ENCODE data around the gene SLC2A8. TPM values are rescaled to one million over a fixed set of nuclear protein-coding genes. Genes with fewer than 3 reads are reported as not detected.
A peak's percentile ranks its signal among the peaks of the same experiment; 100 is the strongest.

SLC2A8 gene, protein sequence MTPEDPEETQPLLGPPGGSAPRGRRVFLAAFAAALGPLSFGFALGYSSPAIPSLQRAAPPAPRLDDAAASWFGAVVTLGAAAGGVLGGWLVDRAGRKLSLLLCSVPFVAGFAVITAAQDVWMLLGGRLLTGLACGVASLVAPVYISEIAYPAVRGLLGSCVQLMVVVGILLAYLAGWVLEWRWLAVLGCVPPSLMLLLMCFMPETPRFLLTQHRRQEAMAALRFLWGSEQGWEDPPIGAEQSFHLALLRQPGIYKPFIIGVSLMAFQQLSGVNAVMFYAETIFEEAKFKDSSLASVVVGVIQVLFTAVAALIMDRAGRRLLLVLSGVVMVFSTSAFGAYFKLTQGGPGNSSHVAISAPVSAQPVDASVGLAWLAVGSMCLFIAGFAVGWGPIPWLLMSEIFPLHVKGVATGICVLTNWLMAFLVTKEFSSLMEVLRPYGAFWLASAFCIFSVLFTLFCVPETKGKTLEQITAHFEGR
- polyA plus RNA-seq (2013, experiment 1 of 2), result 14.2 TPM
- 12.7 TPM for polyA plus RNA-seq (2013, experiment 2 of 2)

DNA sequence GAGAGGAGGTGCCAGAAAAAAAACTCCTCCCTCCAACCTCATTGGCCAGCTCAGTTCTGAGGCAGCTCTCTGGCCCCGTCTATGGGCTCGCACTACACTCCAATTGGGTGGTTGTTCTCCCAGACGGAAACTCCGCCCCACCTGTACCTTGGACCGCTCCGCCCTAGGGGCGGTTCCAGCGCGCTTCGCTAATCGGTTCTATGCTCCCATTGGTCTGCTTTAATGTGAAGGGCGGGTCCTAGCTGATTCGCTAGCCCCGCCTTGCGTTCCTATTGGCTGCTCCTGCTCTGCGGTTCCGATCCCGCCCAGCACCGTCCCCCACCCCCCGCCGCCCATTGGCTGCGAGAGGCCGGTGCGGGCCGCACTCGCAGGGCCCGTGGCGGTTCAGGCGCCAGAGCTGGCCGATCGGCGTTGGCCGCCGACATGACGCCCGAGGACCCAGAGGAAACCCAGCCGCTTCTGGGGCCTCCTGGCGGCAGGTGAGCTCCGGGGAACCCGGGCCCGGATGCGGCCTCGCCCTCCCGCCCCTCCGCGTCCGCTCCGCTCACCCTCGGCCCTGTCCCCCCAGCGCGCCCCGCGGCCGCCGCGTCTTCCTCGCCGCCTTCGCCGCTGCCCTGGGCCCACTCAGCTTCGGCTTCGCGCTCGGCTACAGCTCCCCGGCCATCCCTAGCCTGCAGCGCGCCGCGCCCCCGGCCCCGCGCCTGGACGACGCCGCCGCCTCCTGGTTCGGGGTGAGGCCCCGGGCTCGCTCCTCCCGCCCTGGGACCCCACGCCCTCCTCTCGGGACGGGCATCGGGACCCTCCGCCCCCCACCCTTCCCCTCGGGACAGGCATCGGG lies at the start of gene SLC2A8:
Gene SLC2A8, plus strand, starts transcription at position 362 of the 838 bp plus-strand sequence. Its CDS starts 62 bp downstream, at position 424.
- WGBS, 2 experiments (ENCODE audit: insufficient coverage in 2 of 2), result 0 to 1% methylated on average over 56 to 61 of the region's 87 CpGs
- Histone ChIP-seq H3K4me1 (ENCODE audit: control insufficient read depth, insufficient read depth, low read length, poor library complexity, severe bottlenecking) (peaks cover 5% of the 10 kb centered on the region), H3K9me3 (ENCODE audit: control insufficient read depth, low read length) (no peaks in the 10 kb centered on the region), H3K27ac (ENCODE audit: low read depth, low read length, severe bottlenecking) (peak within 1 kb of the TSS; percentile 41), H3K36me3 (ENCODE audit: control insufficient read depth, insufficient read depth, low read length) (peaks cover 22% of the 10 kb centered on the region), H3K4me3 (ENCODE audit: extremely low read depth, insufficient read depth, low read length, poor library complexity, severe bottlenecking) (peak within 1 kb of the TSS; percentile 70)

DNA sequence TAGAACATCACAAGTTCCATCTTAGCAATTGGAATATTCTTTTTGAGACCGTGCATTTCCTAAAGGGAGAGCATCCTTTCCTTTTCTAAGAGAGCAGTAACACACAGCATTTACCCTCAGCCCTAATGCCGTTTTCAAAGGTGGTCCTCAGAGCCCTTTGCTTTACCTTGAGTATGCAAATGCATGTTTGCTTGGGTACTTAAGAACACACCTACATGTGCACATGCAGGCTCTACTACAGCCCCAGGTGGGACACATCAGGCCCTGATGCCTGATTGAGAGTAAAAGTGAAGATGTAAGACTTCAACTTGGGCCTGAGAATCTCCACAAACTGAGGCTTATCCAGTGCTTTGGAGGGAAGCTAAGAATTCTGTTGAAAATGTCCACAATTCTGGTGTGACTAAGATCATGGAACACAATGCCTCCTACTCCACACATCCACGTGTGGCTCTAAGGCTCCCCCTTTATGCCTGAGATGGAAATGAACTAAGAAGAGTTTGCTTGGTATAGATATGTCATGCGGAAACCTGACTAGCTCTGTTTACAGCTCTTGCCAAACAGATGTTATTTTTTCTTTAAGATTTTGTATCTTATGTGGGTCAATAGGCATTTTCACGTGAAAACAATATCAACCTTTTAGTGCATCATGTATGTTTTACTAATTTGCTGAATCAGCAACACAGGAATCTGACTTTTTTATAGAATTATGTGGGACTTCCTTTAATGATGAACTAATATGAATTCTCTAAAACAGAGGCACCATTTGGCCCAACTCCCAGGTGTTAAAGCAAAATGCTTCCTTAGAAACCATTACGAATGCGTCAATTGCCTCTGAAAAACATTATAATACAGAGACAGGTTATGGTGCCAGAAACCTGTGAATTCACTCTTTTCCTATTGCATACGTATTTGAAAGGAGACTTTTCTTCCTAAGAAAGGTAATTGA lies 48.9 kb upstream of the SLC2A8 start:
- Histone ChIP-seq H3K4me3 (ENCODE audit: extremely low read depth, insufficient read depth, low read length, poor library complexity, severe bottlenecking) (no peak overlapping the region), H3K4me1 (ENCODE audit: control insufficient read depth, insufficient read depth, low read length, poor library complexity, severe bottlenecking) (peaks cover 4% of the 10 kb centered on the region), H3K9me3 (ENCODE audit: control insufficient read depth, low read length) (no peaks in the 10 kb centered on the region), H3K36me3 (ENCODE audit: control insufficient read depth, insufficient read depth, low read length) (no peaks in the 10 kb centered on the region), H3K27ac (ENCODE audit: low read depth, low read length, severe bottlenecking) (no peak overlapping the region)
- WGBS, 2 experiments (ENCODE audit: insufficient coverage in 2 of 2), result 83 to 95% methylated on average over 2 to 4 of the region's 8 CpGs

DNA sequence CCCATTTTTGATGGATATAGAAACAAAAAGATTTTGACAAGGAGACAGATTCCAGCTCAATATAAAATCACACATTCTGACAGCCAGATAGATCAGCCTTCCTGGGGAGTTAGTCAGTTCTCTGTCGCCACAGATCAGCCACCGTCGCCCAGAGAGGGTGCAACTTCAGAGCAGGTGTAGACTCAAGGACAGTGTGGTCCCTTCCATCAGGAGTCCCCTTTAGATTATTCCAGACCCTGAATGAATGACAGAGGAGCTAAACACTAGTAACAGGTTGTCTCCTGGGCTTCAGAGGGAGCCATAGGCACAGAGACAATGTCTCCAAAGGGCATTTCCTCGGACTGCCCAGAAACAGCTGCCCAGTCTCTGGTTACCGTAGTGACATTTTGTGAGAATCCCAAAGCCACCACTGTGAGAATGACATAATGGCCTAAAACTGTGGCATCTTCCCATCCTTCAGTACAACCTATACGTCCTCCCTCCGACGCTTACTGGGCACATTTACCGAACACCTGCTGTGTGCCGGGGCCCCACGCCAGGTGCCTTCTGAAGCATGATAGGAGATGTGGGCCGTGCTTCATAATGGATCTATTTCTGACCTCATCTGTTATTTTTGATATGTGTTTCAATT lies 47.4 kb upstream of the SLC2A8 start:
- H3K4me3 ChIP-seq (ENCODE audit: extremely low read depth, insufficient read depth, low read length, poor library complexity, severe bottlenecking), result no peak overlapping the region
- H3K9me3 ChIP-seq (ENCODE audit: control insufficient read depth, low read length), result no peaks in the 10 kb centered on the region
- no peaks in the 10 kb centered on the region for H3K36me3 ChIP-seq (ENCODE audit: control insufficient read depth, insufficient read depth, low read length)
- H3K27ac ChIP-seq (ENCODE audit: low read depth, low read length, severe bottlenecking), result no peak overlapping the region
- peaks cover 4% of the 10 kb centered on the region for H3K4me1 ChIP-seq (ENCODE audit: control insufficient read depth, insufficient read depth, low read length, poor library complexity, severe bottlenecking)
- WGBS, 2 experiments (ENCODE audit: insufficient coverage in 2 of 2), result 89 to 92% methylated on average over 5 to 12 of the region's 12 CpGs

DNA sequence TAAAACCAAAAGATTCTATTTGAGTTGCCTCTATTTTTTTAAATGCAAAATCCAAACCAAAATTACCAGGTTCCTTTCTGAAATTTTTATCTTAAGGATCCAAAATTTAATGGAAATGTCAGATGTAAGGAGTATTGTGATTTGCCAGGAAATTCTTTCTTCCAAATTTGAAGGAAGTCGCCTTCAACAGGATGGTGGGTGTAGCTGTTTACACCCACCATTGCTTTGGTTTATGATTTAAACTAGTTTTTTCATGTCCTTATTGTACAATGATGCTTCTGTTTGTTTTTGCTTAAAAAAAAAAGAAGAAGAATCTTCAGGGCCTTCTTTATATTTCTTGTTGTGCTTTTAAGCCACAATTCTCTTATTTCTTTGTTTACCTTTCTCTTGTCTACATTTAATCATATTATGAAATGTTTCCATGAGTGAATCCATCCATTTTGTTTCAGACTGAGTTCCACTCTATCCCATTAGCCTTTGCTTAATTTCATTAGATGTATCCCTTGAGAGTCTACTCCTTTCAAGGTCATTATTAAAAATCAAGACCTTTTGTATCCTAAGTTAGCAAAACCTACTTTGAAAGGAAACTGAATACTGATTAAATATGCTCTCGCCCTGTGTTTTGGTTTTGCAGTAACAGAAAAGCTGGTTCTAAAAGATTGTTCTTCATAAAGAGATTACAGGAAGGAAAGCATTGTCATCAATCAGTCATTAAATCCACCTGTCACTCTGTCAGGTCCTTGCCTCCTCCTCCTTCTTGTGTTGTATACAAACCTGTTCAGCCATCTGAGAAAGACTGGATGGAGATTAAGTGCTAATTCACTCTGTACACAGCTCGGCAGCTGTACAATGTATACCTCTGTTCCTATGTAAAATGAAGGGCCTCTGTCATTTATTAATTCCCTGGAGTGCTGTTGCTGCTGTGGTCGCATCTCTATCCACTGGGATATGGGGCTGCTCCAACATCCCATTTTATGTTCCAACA lies 45.5 kb upstream of the SLC2A8 start:
- Histone ChIP-seq H3K36me3 (ENCODE audit: control insufficient read depth, insufficient read depth, low read length) (no peaks in the 10 kb centered on the region), H3K4me3 (ENCODE audit: extremely low read depth, insufficient read depth, low read length, poor library complexity, severe bottlenecking) (no peak overlapping the region), H3K27ac (ENCODE audit: low read depth, low read length, severe bottlenecking) (no peak overlapping the region), H3K4me1 (ENCODE audit: control insufficient read depth, insufficient read depth, low read length, poor library complexity, severe bottlenecking) (no peaks in the 10 kb centered on the region), H3K9me3 (ENCODE audit: control insufficient read depth, low read length) (no peaks in the 10 kb centered on the region)
- WGBS, 2 experiments (ENCODE audit: insufficient coverage in 2 of 2), result 90 to 100% methylated on average over 2 to 3 of the region's 4 CpGs

DNA sequence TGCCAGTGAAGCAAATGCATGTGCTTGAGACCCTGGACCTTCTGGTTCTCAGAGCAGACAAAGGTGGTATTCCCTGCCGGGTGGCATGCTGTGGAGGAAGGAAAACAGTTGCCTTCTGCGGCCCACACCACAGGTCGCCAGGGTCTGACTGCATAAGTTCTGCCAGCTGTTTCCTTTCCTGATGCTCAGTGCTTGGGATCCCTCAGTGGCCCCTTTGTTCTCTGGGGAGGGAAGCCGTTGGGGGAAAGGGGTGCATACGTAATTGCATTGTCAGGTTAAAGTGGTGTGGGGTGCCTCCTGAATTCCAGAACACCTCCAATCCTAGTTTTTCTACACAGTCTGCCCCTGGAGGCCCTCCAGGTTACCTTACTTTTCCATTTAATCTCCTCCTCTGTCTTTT lies 43.1 kb upstream of the SLC2A8 start:
- no peaks in the 10 kb centered on the region for H3K4me1 ChIP-seq (ENCODE audit: control insufficient read depth, insufficient read depth, low read length, poor library complexity, severe bottlenecking)
- H3K27ac ChIP-seq (ENCODE audit: low read depth, low read length, severe bottlenecking), result no peak overlapping the region
- no peak overlapping the region for H3K4me3 ChIP-seq (ENCODE audit: extremely low read depth, insufficient read depth, low read length, poor library complexity, severe bottlenecking)
- H3K36me3 ChIP-seq (ENCODE audit: control insufficient read depth, insufficient read depth, low read length), result no peaks in the 10 kb centered on the region
- 68 to 74% methylated on average over 3 of the region's 5 CpGs for WGBS, 2 experiments (ENCODE audit: insufficient coverage in 2 of 2)
- no peaks in the 10 kb centered on the region for H3K9me3 ChIP-seq (ENCODE audit: control insufficient read depth, low read length)

DNA sequence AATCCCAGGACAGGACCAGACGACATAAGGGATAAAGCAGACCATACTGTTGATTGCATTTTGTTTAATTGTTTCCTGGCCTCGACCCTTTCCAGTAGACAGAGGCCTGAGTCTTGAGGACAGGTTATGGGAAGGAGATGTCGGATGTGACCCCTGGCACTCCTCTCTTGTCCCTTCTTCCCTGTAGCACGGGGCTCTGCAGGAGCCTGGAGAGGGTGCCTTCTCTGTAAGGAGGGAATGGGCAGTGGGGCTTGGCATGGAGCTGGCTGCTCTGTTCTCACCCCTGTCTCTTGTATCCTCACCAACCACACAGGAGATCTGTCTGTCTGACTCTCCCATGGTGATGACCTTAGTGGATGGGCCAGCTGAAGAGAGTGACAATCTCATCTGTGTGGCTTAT lies 40.1 kb upstream of the SLC2A8 start:
- Histone ChIP-seq H3K27ac (ENCODE audit: low read depth, low read length, severe bottlenecking) (no peak overlapping the region), H3K36me3 (ENCODE audit: control insufficient read depth, insufficient read depth, low read length) (no peaks in the 10 kb centered on the region), H3K9me3 (ENCODE audit: control insufficient read depth, low read length) (no peaks in the 10 kb centered on the region), H3K4me1 (ENCODE audit: control insufficient read depth, insufficient read depth, low read length, poor library complexity, severe bottlenecking) (no peaks in the 10 kb centered on the region), H3K4me3 (ENCODE audit: extremely low read depth, insufficient read depth, low read length, poor library complexity, severe bottlenecking) (no peak overlapping the region)
- 100% methylated on average over 1 to 2 of the region's 4 CpGs for WGBS, 2 experiments (ENCODE audit: insufficient coverage in 2 of 2)

DNA sequence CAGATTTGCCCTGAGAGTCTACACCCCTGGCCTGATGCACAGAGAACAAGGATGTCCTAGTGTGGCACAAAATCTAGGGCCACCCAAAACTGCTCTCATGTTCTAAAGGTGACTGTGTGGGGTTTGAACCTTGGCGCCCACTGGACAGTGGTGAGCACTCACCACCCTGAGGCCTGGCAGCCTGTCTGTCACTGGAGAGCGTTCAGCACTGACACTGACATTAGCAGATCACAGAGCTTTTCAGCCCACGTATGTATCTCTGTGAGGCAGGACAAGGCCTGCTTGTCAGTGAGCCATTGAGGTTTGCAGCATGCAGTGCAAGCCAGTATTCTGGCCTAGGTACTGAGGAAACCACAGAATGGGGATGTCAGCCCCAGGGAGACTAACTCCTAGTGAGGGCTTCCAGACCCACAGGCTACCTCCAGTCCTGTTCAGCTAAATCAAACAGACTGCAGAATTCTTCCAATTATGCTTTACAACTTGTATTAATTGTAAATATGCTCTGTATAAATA lies 38.9 kb upstream of the SLC2A8 start:
- Histone ChIP-seq H3K27ac (ENCODE audit: low read depth, low read length, severe bottlenecking) (no peak overlapping the region), H3K9me3 (ENCODE audit: control insufficient read depth, low read length) (no peaks in the 10 kb centered on the region), H3K36me3 (ENCODE audit: control insufficient read depth, insufficient read depth, low read length) (no peaks in the 10 kb centered on the region), H3K4me3 (ENCODE audit: extremely low read depth, insufficient read depth, low read length, poor library complexity, severe bottlenecking) (no peak overlapping the region), H3K4me1 (ENCODE audit: control insufficient read depth, insufficient read depth, low read length, poor library complexity, severe bottlenecking) (no peaks in the 10 kb centered on the region)
- 85 to 93% methylated on average over 3 of the region's 3 CpGs for WGBS, 2 experiments (ENCODE audit: insufficient coverage in 2 of 2)

DNA sequence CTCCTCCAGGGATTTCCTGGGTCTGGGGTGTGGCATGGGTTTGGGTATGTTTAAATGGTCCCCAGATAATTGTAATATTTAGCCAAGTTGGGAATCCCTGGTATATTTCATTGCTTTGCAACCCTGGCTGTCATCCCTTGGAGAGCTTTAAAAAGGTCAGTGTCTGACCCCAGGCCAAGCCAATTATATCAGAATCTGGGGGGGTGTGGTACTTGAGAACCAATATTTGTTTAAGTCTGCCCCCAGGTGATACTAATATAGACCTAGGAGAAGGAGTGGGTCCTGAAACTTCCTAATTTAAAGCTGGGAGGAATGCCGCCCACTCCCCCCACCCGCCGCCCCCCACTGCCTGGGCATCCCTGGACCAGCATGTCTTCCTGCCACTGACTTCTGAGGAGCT lies 38.2 kb upstream of the SLC2A8 start:
- H3K36me3 ChIP-seq (ENCODE audit: control insufficient read depth, insufficient read depth, low read length), result no peaks in the 10 kb centered on the region
- H3K4me1 ChIP-seq (ENCODE audit: control insufficient read depth, insufficient read depth, low read length, poor library complexity, severe bottlenecking), result no peaks in the 10 kb centered on the region
- H3K27ac ChIP-seq (ENCODE audit: low read depth, low read length, severe bottlenecking), result no peak overlapping the region
- no peaks in the 10 kb centered on the region for H3K9me3 ChIP-seq (ENCODE audit: control insufficient read depth, low read length)
- no peak overlapping the region for H3K4me3 ChIP-seq (ENCODE audit: extremely low read depth, insufficient read depth, low read length, poor library complexity, severe bottlenecking)
- 100% methylated on average over 2 of the region's 3 CpGs; no CpG with 5 or more reads in 1 of the 2 experiments for WGBS, 2 experiments (ENCODE audit: insufficient coverage in 2 of 2)

DNA sequence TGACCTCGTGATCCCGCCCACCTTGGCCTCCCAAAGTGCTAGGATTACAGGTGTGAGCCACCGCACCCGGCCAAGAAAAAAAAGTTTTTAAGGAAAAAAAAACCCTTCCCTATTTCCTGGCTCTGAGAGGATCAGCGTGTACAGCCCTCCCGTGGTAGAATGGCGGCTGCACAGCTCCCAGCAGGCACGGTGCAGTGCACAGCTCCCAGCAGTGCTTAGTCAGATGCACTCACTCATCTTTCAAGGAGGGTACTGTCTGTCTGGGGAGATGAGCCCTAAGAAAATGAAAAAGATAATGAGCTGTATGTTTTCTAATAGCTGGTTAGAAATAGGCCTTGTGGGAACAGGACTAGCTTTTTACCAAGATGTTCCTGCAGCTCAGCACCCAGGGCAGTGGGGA lies 36.7 kb upstream of the SLC2A8 start:
- Histone ChIP-seq H3K9me3 (ENCODE audit: control insufficient read depth, low read length) (no peaks in the 10 kb centered on the region), H3K4me3 (ENCODE audit: extremely low read depth, insufficient read depth, low read length, poor library complexity, severe bottlenecking) (no peak overlapping the region), H3K27ac (ENCODE audit: low read depth, low read length, severe bottlenecking) (no peak overlapping the region), H3K36me3 (ENCODE audit: control insufficient read depth, insufficient read depth, low read length) (no peaks in the 10 kb centered on the region), H3K4me1 (ENCODE audit: control insufficient read depth, insufficient read depth, low read length, poor library complexity, severe bottlenecking) (no peaks in the 10 kb centered on the region)
- 81 to 82% methylated on average over 5 to 8 of the region's 8 CpGs for WGBS, 2 experiments (ENCODE audit: insufficient coverage in 2 of 2)

Measured in mesodermal cell (in vitro differentiated cells).